Measurements from ENCODE around the gene PPP1R1C. TPM values are rescaled to one million over a fixed set of nuclear protein-coding genes. Genes with fewer than 3 reads are reported as not detected.

The PPP1R1C gene
- total and polyA plus RNA-seq, 2 experiments from 2014 or later = 3.5 to 18.8 TPM

GRCh38 chr2:181949047-181949446 is 36.6 kb upstream of the PPP1R1C start:
- H3K4me3 Mint-ChIP-seq = no peak overlapping the region

GRCh38 chr2:181952404-181953226 is 33.0 kb upstream of the PPP1R1C start:
- H3K4me1 ChIP-seq (ENCODE audit: insufficient read depth) = no peaks in the 10 kb centered on the region
- peak overlapping the region; percentile 15; the same call in 1 of the 2 replicates for H2AFZ ChIP-seq
- DNase-seq (ENCODE audit: low spot score) (no peak), ATAC-seq (no peak)
- H3F3A ChIP-seq (replicated peaks; ENCODE audit: low read depth) = no peaks in the 10 kb centered on the region
- H3K36me3 ChIP-seq (ENCODE audit: insufficient read depth) = no peaks in the 10 kb centered on the region
- Mint-ChIP-seq H3K4me1 (peaks cover 5% of the 10 kb centered on the region; the same call in 2 of the 3 replicates), H3K27me3 (ENCODE audit: insufficient read depth, low read depth, poor library complexity) (no peaks in the 10 kb centered on the region), H3K4me3 (no peak overlapping the region), H3K27ac (no peak overlapping the region), H3K9me3 (no peaks in the 10 kb centered on the region), H3K36me3 (ENCODE audit: low read depth) (no peaks in the 10 kb centered on the region)
- H3K27ac ChIP-seq (ENCODE audit: low read depth) = no peak overlapping the region
- no peak overlapping the region for H3K4me2 ChIP-seq
- TF ChIP-seq STAT1 (IDR thresholded peaks at IDR 0.05; ENCODE audit: unreplicated experiment) = no peak
- no peak for TF ChIP-seq NANOG (IDR thresholded peaks at IDR 0.05; ENCODE audit: borderline replicate concordance)
- TF ChIP-seq EZH2 (IDR thresholded peaks at IDR 0.05; ENCODE audit: low read depth, unreplicated experiment) = no peak
- H3K9me2 ChIP-seq (ENCODE audit: insufficient read depth) = peaks cover 4% of the 10 kb centered on the region; the same call in 1 of the 2 replicates
- no peaks in the 10 kb centered on the region for H3K27me3 ChIP-seq (ENCODE audit: insufficient read depth)
- no peak overlapping the region for H3K4me3 ChIP-seq
- no peaks in the 10 kb centered on the region for H4K20me1 ChIP-seq (replicated peaks; ENCODE audit: insufficient read depth)
- no peaks in the 10 kb centered on the region for H3K79me2 ChIP-seq (replicated peaks; ENCODE audit: insufficient read depth)

More at GRCh38 chr2:181949047-181949446, 36.6 kb upstream of the PPP1R1C start:
- no peak overlapping the region for H3K4me2 ChIP-seq
- Mint-ChIP-seq H3K36me3 (ENCODE audit: low read depth) (no peaks in the 10 kb centered on the region), H3K27ac (no peak overlapping the region), H3K4me1 (peaks cover 5% of the 10 kb centered on the region; the same call in 2 of the 3 replicates), H3K9me3 (no peaks in the 10 kb centered on the region), H3K27me3 (ENCODE audit: insufficient read depth, low read depth, poor library complexity) (no peaks in the 10 kb centered on the region)
- DNase-seq (ENCODE audit: low spot score) (no peak), ATAC-seq (no peak)
- H3K27ac ChIP-seq (ENCODE audit: low read depth) = no peak overlapping the region
- H3F3A ChIP-seq (replicated peaks; ENCODE audit: low read depth) = no peaks in the 10 kb centered on the region
- no peaks in the 10 kb centered on the region for H4K20me1 ChIP-seq (replicated peaks; ENCODE audit: insufficient read depth)
- H3K79me2 ChIP-seq (replicated peaks; ENCODE audit: insufficient read depth) = no peaks in the 10 kb centered on the region
- H3K36me3 ChIP-seq (ENCODE audit: insufficient read depth) = no peaks in the 10 kb centered on the region
- H3K4me1 ChIP-seq (ENCODE audit: insufficient read depth) = peaks cover 6% of the 10 kb centered on the region; the same call in 1 of the 2 replicates
- H3K9me2 ChIP-seq (ENCODE audit: insufficient read depth) = peaks cover 4% of the 10 kb centered on the region; the same call in 1 of the 2 replicates
- H3K27me3 ChIP-seq (ENCODE audit: insufficient read depth) = no peaks in the 10 kb centered on the region
- TF ChIP-seq CREB1 (CRISPR knock-in tag; IDR thresholded peaks at IDR 0.05; ENCODE audit: low read depth) (no peak), ETS1 (IDR thresholded peaks at IDR 0.05) (no peak)
- no peak overlapping the region for H2AFZ ChIP-seq
- H3K4me3 ChIP-seq = no peak overlapping the region

GRCh38 chr2:181953881-181954537 is 31.6 kb upstream of the PPP1R1C start:
- H3K4me3 ChIP-seq = peak overlapping the region; percentile 40
- H3K27me3 Mint-ChIP-seq (ENCODE audit: insufficient read depth, low read depth, poor library complexity) = no peaks in the 10 kb centered on the region
- no peaks in the 10 kb centered on the region for H3F3A ChIP-seq (replicated peaks; ENCODE audit: low read depth)
- peak overlapping the region; percentile 58; the same call in 1 of the 2 replicates for H3K4me2 ChIP-seq
- no peaks in the 10 kb centered on the region for H3K9me3 Mint-ChIP-seq
- peak; percentile 97 for ATAC-seq
- no peaks in the 10 kb centered on the region for H3K36me3 Mint-ChIP-seq (ENCODE audit: low read depth)
- no peaks in the 10 kb centered on the region for H3K27me3 ChIP-seq (ENCODE audit: insufficient read depth)
- no peaks in the 10 kb centered on the region for H3K79me2 ChIP-seq (replicated peaks; ENCODE audit: insufficient read depth)
- DNase-seq (ENCODE audit: low spot score) = peak; percentile 95
- H2AFZ ChIP-seq = peak overlapping the region; percentile 86; the same call in 1 of the 2 replicates
- H3K4me1 ChIP-seq (ENCODE audit: insufficient read depth) = no peaks in the 10 kb centered on the region
- H3K9me2 ChIP-seq (ENCODE audit: insufficient read depth) = 0 out of 2 replicates have a peak, but pooled peaks cover 2% of the 10 kb centered on the region
- peak overlapping the region; percentile 80 for H3K4me3 Mint-ChIP-seq
- H4K20me1 ChIP-seq (replicated peaks; ENCODE audit: insufficient read depth) = no peaks in the 10 kb centered on the region
- H3K4me1 Mint-ChIP-seq = peaks cover 8% of the 10 kb centered on the region
- TF ChIP-seq CTCF (conservative IDR thresholded peaks at IDR 0.05; ENCODE audit: low read depth in 2 of 2) (peak; percentile 78 to 81), ZNF331 (CRISPR knock-in tag; IDR thresholded peaks at IDR 0.05; ENCODE audit: low read depth) (no peak), CREB1 (CRISPR knock-in tag; IDR thresholded peaks at IDR 0.05; ENCODE audit: low read depth) (0 out of 2 replicates have a peak, but pooled peaks have one; percentile 24)
- H3K27ac ChIP-seq (ENCODE audit: low read depth) = no peak overlapping the region
- no peaks in the 10 kb centered on the region for H3K36me3 ChIP-seq (ENCODE audit: insufficient read depth)
- H3K27ac Mint-ChIP-seq = peak overlapping the region; percentile 74; the same call in 1 of the 2 replicates

Data from GM23338 (cell line).